Skeletal muscle tissue (tissue), 4 donors: Measurements from ENCODE around the gene ERVFRD-1. TPM values are rescaled to one million over a fixed set of nuclear protein-coding genes. Genes with fewer than 3 reads are reported as not detected.
"Not testable (repeated sequence)": the region's sequence is repeated elsewhere in the genome, so short reads cannot be mapped to it uniquely, and the experiment has no call there.

Experiments
- H3K27ac ChIP-seq: one replicate; pipeline ENCODE4 v1.7.0; 2013; ENCODE audit warnings: mild to moderate bottlenecking, low read depth, low read length, inconsistent platforms
- H3K27me3 ChIP-seq, 3 donors: one replicate each; pipeline ENCODE4 v1.7.0; 2013; ENCODE audit warnings: low read length in 3 of 3; ENCODE audit not compliant: control insufficient read depth in 3 of 3, insufficient read depth in 3 of 3
- H3K36me3 ChIP-seq, 3 donors: one replicate each; pipeline ENCODE4 v1.7.0; 2013; ENCODE audit warnings: low read length in 3 of 3; ENCODE audit not compliant: control insufficient read depth in 3 of 3, insufficient read depth in 3 of 3
- H3K4me1 ChIP-seq, 3 donors: one replicate each; pipeline ENCODE4 v1.7.0; 2013; ENCODE audit warnings: low read length in 3 of 3, mild to moderate bottlenecking in 3 of 3; ENCODE audit not compliant: control insufficient read depth in 3 of 3, insufficient read depth in 3 of 3
- H3K4me3 ChIP-seq, 3 donors: one replicate each; pipeline ENCODE4 v1.7.0; 2013; ENCODE audit warnings: low read length in 3 of 3
- H3K9ac ChIP-seq, 3 donors: one replicate each; pipeline ENCODE4 v1.7.0; 2013; ENCODE audit warnings: low read length in 3 of 3, mild to moderate bottlenecking in 3 of 3, moderate library complexity in 2 of 3, low read depth in 1 of 3
- H3K9me3 ChIP-seq, 3 donors: one replicate each; pipeline ENCODE4 v1.7.0; 2013; ENCODE audit warnings: low read length in 3 of 3; ENCODE audit not compliant: control insufficient read depth in 3 of 3
- total RNA-seq: library from RNA; depleted of rRNA; stranded (reverse); fragments of >200 nt; gene quantifications from one replicate; pipeline ENCODE4 v1.2.3, GENCODE V29; 2014
- donor health status: Osteomylitis.

ERVFRD-1 gene
- total RNA-seq, 1 donor from 2014 or later = not detected

- H3K9ac ChIP-seq = peak overlapping the region; percentile 85 to 91 (median 87)
- H3K4me3 ChIP-seq = peak overlapping the region; percentile 91 to 99 (median 97)
- no peaks in the 10 kb centered on the region for H3K9me3 ChIP-seq
- peaks cover 9 to 16% (median 10%) of the 10 kb centered on the region in 3 donors for H3K4me1 ChIP-seq
- no peaks in the 10 kb centered on the region for H3K27me3 ChIP-seq
- no peaks in the 10 kb centered on the region for H3K36me3 ChIP-seq
- peak overlapping the region; percentile 88 for H3K27ac ChIP-seq
Observed at GRCh38 chr6:11093376-11093625, 18.2 kb downstream of the ERVFRD-1 start.

DNA sequence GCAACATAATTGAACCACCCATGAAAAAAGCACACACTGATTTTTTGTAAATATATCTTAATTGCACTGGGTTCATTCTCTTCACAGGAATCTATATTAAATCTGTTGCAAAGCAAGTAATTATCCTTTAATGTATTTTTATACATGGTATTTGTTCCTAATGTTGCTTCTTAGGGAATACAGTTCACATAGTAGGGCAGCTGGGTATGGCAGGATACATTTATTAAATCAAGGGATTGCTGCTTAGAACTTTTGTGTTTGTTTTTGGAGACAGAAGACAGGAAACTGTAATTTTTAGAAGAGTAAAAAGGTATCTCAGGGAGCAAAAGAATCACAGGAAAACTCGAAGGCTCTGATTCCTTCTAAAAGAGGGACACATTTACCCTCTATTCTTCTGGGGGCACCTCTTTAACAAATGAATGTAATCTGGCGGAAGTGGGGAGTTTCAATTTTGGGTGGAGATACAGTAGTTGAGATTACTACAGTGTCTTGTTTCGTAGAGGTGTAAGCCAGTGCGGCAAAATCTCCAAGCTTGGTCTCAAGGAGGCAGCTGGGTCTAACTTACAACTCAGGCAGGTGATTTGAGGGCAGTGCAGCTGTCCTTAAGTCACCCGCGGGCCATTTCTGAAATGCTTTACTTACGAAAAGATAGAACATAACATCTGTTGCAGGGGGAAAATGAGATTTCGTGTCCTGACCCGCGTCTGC, 18.7 kb downstream of the ERVFRD-1 start:
- Histone ChIP-seq H3K27ac (peak overlapping the region; percentile 88), H3K9me3 (no peaks in the 10 kb centered on the region), H3K9ac (peak overlapping the region; percentile 85 to 91 (median 87))

GRCh38 chr6:11091141-11091540, 20.4 kb downstream of the ERVFRD-1 start:
- not testable (repeated sequence) for H3K4me3 ChIP-seq, H3K27me3 ChIP-seq, H3K36me3 ChIP-seq, H3K9ac ChIP-seq, H3K27ac ChIP-seq, H3K9me3 ChIP-seq
- peaks cover 9 to 16% (median 10%) of the 10 kb centered on the region in 3 donors for H3K4me1 ChIP-seq

More for the DNA sequence above, 18.7 kb downstream of the ERVFRD-1 start:
- H3K27me3 ChIP-seq = no peaks in the 10 kb centered on the region
- peaks cover 9 to 16% (median 10%) of the 10 kb centered on the region in 3 donors for H3K4me1 ChIP-seq
- no peaks in the 10 kb centered on the region for H3K36me3 ChIP-seq
- H3K4me3 ChIP-seq = peak overlapping the region; percentile 91 to 99 (median 97)

DNA sequence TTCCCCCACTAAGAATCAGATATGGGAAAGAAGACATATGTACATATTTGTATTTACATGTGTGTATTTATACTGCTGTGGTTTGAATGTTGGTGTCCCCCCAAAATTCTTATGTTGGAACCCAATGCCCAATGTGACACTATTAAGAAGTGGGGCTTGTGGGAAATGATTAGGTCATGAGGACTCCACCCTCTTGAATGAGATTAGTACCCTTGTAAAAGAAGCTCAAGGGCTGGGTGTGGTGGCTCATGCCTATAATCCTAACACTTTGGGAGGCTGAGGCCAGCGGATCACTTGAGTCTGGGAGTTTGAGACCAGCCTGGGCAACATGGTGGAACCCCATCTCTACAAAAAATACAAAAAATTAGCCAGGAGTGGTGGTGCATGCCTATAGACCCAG, 21.8 kb downstream of the ERVFRD-1 start:
- Histone ChIP-seq H3K36me3 (no peaks in the 10 kb centered on the region), H3K4me1 (peaks cover under 1 to 11% (median 4%) of the 10 kb centered on the region in 3 donors), H3K27me3 (no peaks in the 10 kb centered on the region), H3K4me3 (no peak overlapping the region), H3K9me3 (no peaks in the 10 kb centered on the region), H3K27ac (no peak overlapping the region), H3K9ac (no peak overlapping the region)

DNA sequence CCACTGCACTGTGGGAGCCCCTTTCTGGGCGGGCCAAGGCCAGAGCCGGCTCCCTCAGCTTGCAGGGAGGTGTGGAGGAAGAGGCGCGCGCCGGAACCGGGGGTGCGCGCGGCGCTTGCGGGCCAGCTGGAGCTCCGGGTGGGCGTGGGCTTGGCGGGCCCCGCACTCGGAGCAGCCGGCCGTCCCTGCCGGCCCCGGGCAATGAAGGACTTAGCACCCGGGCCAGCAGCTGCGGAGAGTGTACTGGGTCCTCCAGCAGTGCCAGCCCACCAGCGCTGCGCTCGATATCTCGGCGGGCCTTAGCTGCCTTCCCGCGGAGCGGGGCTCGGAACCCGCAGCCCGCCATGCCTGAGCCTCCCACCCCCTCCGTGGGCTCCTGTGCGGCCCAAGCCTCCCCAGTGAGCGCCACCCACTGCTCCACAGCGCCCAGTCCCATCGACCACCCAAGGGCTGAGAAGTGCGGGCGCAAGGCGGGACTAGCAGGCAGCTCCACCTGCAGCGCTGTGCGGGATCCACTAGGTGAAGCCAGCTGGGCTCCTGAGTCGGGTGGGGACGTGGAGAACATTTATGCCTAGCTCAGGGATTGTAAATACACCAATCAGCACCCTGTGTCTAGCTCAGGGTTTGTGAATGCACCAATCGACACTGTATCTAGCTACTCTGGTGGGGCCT, 24.2 kb downstream of the ERVFRD-1 start:
- H3K36me3 ChIP-seq, H3K27ac ChIP-seq, H3K4me1 ChIP-seq, H3K9me3 ChIP-seq, H3K27me3 ChIP-seq, H3K9ac ChIP-seq, H3K4me3 ChIP-seq: not testable (repeated sequence)

- Histone ChIP-seq H3K27me3 (peaks cover 0 to 3% (median 0%) of the 10 kb centered on the region in 3 donors), H3K4me3 (no peak overlapping the region), H3K36me3 (no peaks in the 10 kb centered on the region)
Observed at GRCh38 chr6:11085758-11086435, 25.6 kb downstream of the ERVFRD-1 start.

DNA sequence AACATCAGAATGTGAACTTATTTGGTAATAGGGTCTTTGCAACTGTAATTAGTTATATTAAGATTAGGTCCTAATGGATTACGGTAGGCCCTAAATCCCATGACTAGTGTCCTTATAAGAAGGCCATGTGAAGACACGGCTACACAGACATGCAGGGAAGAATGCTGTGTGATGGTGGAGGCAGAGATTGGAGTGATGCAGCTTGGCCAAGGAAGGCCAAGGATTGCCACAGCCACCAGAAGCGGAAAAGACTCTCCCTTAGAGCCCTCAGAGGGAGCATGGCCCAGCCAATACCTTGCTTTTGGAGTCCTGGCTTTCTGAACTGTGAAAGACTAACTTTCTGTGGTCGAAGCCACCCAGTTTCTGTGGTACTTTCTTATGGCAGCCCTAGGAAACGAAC, 27.6 kb downstream of the ERVFRD-1 start:
- Histone ChIP-seq H3K9ac (no peak overlapping the region), H3K4me1 (no peaks in the 10 kb centered on the region), H3K4me3 (no peak overlapping the region), H3K36me3 (no peaks in the 10 kb centered on the region), H3K27ac (no peak overlapping the region), H3K27me3 (peaks cover 0 to 3% (median 0%) of the 10 kb centered on the region in 3 donors), H3K9me3 (no peaks in the 10 kb centered on the region)

More at GRCh38 chr6:11085758-11086435, 25.6 kb downstream of the ERVFRD-1 start:
- Histone ChIP-seq H3K27ac (no peak overlapping the region), H3K4me1 (no peaks in the 10 kb centered on the region), H3K9me3 (no peaks in the 10 kb centered on the region), H3K9ac (no peak overlapping the region)

- Histone ChIP-seq H3K36me3 (no peaks in the 10 kb centered on the region), H3K4me1 (no peaks in the 10 kb centered on the region), H3K4me3 (no peak overlapping the region), H3K9me3 (no peaks in the 10 kb centered on the region), H3K27me3 (peaks cover 0 to 3% (median 0%) of the 10 kb centered on the region in 3 donors), H3K27ac (no peak overlapping the region), H3K9ac (no peak overlapping the region)
Observed at GRCh38 chr6:11083491-11083890, 28.0 kb downstream of the ERVFRD-1 start.

DNA sequence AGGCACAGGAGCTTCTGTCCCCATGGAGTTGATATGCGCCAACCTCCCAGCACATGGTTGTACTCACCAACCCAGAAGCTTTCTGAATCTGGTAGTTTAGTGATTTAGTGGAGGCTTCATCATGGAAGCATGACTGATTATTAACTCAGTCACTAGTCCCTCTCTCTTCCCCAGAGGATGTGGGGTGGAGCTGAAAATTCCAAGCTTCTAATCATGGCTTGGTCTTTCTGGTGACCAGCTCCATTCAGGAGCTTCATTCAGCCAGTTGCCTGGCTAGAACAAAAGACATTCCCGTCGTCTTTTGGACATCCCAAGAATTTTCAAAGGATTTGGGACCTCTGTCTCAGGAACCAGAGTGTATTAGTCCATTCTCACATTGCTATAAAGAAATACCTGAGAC, 31.2 kb downstream of the ERVFRD-1 start:
- H3K27ac ChIP-seq = no peak overlapping the region
- H3K27me3 ChIP-seq = peaks cover 0 to 3% (median 0%) of the 10 kb centered on the region in 3 donors
- H3K9ac ChIP-seq = no peak overlapping the region
- no peak overlapping the region for H3K4me3 ChIP-seq
- H3K4me1 ChIP-seq = no peaks in the 10 kb centered on the region
- H3K36me3 ChIP-seq = no peaks in the 10 kb centered on the region
- no peaks in the 10 kb centered on the region for H3K9me3 ChIP-seq

DNA sequence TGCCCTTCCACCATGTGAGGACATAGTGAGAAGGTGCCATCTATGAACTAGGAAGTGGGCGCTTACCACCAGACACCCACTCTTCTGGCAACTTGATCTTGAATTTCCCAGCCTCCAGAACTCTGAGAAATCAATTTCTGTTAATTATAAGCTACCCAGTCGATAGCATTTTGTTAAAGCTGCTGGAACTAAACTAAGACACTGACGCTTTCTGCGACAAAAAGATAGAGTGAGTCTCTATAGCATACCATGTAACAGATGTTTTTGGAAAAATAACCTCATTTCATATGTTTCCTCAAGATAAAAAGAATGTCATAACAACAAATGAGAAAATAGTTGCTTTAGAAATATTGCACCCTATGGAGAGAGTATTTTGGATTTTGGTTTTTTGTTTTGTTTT, 33.3 kb downstream of the ERVFRD-1 start:
- Histone ChIP-seq H3K27ac (no peak overlapping the region), H3K4me3 (no peak overlapping the region), H3K9me3 (no peaks in the 10 kb centered on the region), H3K9ac (no peak overlapping the region), H3K36me3 (no peaks in the 10 kb centered on the region), H3K4me1 (no peaks in the 10 kb centered on the region), H3K27me3 (no peaks in the 10 kb centered on the region)
